ENCODE results near the gene ACER3.

DNA sequence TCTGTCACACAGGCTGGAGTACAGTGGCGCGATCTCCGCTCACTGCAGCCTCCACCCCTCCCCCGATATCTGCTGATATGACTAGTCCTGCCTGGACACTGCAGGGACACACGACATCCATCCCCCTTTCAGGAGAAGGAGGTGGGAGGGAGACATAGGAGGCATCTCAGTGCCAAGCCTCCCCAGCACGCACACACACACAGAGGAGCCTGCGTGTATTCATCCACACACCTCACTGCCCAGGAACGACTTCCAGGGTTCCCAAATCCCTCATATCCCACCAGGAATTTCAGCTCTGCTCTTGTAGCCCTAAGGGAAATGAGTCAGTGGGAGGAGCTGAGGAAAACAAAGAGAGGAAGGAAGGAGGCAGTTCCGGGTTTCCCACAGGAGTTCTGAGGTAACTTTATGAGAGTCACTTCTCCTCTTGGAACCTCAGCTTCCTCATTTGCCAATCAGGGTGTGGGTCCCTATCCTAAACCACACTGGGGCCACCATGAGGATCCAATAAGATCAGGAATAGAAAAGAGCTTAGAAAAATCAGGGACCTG is 37.2 kb upstream of the ACER3 start:
- TF ChIP-seq, protein P1, sequence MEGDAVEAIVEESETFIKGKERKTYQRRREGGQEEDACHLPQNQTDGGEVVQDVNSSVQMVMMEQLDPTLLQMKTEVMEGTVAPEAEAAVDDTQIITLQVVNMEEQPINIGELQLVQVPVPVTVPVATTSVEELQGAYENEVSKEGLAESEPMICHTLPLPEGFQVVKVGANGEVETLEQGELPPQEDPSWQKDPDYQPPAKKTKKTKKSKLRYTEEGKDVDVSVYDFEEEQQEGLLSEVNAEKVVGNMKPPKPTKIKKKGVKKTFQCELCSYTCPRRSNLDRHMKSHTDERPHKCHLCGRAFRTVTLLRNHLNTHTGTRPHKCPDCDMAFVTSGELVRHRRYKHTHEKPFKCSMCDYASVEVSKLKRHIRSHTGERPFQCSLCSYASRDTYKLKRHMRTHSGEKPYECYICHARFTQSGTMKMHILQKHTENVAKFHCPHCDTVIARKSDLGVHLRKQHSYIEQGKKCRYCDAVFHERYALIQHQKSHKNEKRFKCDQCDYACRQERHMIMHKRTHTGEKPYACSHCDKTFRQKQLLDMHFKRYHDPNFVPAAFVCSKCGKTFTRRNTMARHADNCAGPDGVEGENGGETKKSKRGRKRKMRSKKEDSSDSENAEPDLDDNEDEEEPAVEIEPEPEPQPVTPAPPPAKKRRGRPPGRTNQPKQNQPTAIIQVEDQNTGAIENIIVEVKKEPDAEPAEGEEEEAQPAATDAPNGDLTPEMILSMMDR (IDR thresholded peaks at IDR 0.05): no peak
- no peak for TF ChIP-seq POLR2A (IDR thresholded peaks at IDR 0.05)
